ENCODE data around the gene RETN. TPM values are rescaled to one million over a fixed set of nuclear protein-coding genes. Genes with fewer than 3 reads are reported as not detected.
A peak's percentile ranks its signal among the peaks of the same experiment; 100 is the strongest.

The RETN gene
- total RNA-seq, 2 experiments from 2014 or later = not detected

DNA sequence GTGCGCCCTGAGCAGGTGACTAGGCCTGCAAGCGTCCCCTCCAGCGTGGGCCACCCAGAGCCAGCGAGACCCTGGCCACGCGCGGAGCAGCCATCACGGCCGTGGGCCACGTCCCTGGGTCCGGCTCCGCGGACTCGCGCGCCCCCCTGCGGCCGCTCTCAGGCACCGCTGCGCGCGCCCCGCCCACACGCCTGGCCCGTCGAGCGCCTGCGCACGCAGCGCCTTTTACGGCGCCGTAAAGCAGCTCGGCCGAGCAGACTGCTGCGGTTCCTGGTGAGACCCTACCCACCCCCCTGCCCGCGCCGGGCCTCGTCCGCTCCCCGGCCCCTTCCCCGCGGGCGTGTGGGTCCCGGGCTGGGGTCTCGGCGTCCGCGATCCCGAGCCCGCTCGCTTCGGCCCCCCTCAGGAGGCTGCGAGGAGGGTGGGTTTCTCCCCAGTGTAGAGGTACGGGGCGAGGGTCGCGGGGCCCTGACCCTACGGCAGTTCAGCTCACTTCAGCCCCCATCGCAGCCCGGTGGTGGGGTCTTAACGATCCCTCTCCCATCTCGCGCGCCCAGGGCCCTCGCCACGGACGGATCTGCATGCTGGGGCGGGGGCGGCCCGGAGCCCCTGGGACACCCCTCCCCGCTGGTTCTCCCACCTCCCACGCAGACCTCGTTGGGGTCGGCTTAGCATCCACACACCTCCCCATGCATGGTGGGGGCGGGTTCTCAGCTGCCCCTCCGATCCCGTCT lies 11.9 kb downstream of the RETN start, which contains the start of gene TRAPPC5:
Gene TRAPPC5 (plus strand): TSS at position 228 of the 734 bp plus-strand sequence. CDS start 1,421 bp downstream, outside the sequence.
- ChIA-PET CTCF (interaction anchor here (0.6 to 2.2 kb wide), 71 partner anchors 9 to 581 kb away, joined by 3 to 62 read pairs (median 5); partner anchors contain the start of genes ARHGEF18, CD209, CLEC4M and FCER2), POLR2A (interaction anchor here (1.0 to 1.7 kb wide), 4 partner anchors 51 to 120 kb away, joined by 3 to 10 read pairs (median 4); partner anchors contain the start of genes PET100 and XAB2)
- Mint-ChIP-seq H3K4me1 (ENCODE audit: low read depth) (peaks cover 44% of the 10 kb centered on the region), H3K4me3 (peak within 1 kb of the TSS; percentile 88), H3K9me3 (no peaks in the 10 kb centered on the region), H3K27me3 (peaks cover 23% of the 10 kb centered on the region), H3K36me3 (peaks cover 7% of the 10 kb centered on the region), H3K27ac (peak within 1 kb of the TSS; percentile 91)
- peak; percentile 91 for DNase-seq
- intact Hi-C loops (cut with micrococcal nuclease) = loop anchor here (1.0 to 5.0 kb wide), 4 partner anchors 25 to 126 kb away; partner anchors contain the start of gene STXBP2

DNA sequence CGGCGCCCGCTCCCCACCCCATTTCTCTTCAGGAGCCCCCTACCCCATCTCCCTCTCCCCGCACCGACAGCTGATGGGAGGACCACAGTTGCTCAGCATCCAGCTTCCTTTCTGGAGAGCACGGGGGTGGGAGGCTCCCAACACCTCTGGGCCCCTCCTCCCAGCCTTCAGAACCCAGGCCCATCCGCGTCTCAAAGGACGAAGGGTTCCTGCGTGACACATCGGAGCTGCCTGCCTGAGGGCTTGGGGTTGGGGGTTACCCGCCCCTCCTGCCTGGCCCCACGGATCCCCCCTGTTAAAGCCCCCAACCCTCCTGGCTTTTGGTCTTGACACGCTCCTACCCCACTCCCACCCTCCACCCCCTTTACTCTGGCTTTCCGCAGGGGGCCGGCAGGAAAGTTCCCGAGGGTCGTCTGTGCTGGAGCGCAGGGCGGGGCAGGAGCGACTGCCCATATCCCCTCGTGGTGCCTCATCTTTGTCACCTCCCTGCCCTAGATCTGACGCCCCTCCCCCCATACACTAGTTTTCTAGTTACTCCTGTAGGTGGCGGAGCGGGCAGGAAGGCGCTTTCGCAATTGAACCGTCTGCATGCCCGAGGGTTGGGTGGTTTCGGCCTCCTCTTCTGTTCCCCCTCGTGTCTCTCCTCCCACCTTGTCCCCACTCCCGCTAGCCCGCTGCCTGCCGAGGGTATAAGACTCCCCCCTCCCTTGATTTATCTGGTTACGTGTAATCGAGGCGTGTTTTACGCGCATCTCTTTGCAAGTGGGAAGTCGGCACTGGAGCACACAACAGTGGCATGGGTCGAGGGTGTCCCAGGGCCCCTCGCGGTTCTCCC lies 12.7 kb downstream of the RETN start:
- peaks cover 7% of the 10 kb centered on the region for H3K36me3 Mint-ChIP-seq
- no peaks in the 10 kb centered on the region for H3K9me3 Mint-ChIP-seq
- CTCF ChIA-PET = interaction anchor here (0.6 to 2.2 kb wide), 69 partner anchors 8 to 582 kb away, joined by 3 to 62 read pairs (median 5); partner anchors contain the start of genes ARHGEF18, CD209, CLEC4M and FCER2
- intact Hi-C loops (cut with micrococcal nuclease) = loop anchor here (1.0 to 5.0 kb wide), 3 partner anchors 24 to 125 kb away; partner anchors contain the start of gene STXBP2
- peaks cover 36% of the 10 kb centered on the region for H3K4me1 Mint-ChIP-seq (ENCODE audit: low read depth)
- POLR2A ChIA-PET = interaction anchor here (1.0 to 1.7 kb wide), 4 partner anchors 52 to 119 kb away, joined by 3 to 10 read pairs (median 4); partner anchors contain the start of genes PET100 and XAB2
- H3K4me3 Mint-ChIP-seq = peak overlapping the region; percentile 88
- peak overlapping the region; percentile 91 for H3K27ac Mint-ChIP-seq
- peak; percentile 91 for DNase-seq
- H3K27me3 Mint-ChIP-seq = peaks cover 17% of the 10 kb centered on the region

DNA sequence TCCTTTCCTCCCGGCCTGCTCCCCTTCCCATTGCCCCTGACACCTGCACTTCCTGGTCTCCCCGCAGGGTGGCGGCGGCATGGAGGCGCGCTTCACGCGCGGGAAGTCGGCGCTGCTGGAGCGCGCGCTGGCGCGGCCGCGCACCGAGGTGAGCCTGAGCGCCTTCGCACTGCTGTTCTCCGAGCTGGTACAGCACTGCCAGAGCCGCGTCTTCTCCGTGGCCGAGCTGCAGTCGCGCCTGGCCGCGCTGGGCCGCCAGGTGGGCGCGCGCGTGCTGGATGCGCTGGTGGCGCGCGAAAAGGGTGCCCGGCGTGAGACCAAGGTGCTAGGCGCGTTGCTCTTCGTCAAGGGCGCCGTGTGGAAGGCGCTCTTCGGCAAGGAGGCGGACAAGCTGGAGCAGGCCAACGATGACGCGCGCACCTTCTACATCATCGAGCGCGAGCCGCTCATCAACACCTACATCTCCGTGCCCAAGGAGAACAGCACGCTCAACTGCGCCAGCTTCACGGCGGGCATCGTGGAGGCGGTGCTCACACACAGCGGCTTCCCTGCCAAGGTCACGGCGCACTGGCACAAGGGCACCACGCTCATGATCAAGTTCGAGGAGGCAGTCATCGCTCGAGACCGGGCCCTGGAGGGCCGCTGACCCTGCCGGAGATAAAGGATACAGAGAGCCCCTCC lies 13.5 kb downstream of the RETN start:
- peaks cover 30% of the 10 kb centered on the region for H3K4me1 Mint-ChIP-seq (ENCODE audit: low read depth)
- POLR2A ChIA-PET = no interaction called here
- intact Hi-C loops (cut with micrococcal nuclease) = loop anchor here (5.0 kb wide), 1 partner anchor 45 kb away; the partner anchor contains the start of gene STXBP2

DNA sequence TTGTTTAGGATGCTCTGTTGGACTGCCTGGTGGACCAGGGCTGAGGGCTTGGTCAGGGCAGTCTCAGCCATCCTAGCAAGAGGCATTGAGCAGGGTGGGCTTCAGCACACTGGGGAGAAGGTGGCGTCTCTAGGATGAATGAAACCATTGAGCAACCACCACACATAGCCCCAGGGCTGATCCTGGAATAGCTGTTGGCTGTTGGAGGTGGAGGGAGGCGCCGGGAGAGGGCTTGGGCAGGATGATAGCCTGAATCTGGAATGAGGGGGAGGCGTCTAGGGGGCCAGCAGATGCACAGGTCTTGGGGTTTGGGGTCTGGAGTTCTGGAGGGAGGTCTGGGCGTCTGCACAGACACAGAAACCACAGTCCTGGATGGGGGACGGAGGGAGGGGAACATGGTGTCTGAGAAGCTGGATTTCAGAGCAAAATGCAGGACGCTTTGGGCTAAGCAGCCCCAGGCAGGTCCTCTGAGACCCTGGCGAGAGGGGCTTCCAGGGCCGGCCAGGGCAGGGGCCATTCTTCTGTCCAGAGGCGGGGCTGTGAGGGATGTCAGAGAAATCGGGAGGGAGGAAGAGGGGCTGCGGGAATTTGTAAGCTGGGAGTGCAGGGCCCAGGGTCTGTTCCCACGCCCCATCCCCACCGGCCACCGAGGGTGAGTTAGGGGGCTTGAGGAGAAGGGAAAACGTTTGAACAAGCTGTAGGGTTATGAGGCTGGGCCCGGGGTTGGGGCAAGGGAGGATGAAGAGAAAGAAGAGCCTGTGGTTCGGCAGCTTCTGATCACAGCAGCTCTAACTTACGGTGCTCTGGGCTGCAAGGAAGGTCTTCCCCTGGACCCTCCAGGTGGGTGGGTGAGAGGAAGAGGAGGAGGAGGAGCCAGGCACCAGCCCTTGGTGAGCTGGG lies 16.9 kb downstream of the RETN start:
- no peak overlapping the region for H3K4me3 Mint-ChIP-seq
- POLR2A ChIA-PET = interaction anchor here (0.5 kb wide), 1 partner anchor 153 kb away, joined by 3 read pairs; no protein-coding TSS in a partner anchor
- intact Hi-C loops (cut with micrococcal nuclease) = no loop called here
- CTCF ChIA-PET = interaction anchor here (0.6 kb wide), 2 partner anchors 232 to 349 kb away, joined by 3 to 4 read pairs; no protein-coding TSS in a partner anchor
- no peaks in the 10 kb centered on the region for H3K9me3 Mint-ChIP-seq
- no peak overlapping the region for H3K27ac Mint-ChIP-seq
- H3K36me3 Mint-ChIP-seq = peaks cover 7% of the 10 kb centered on the region
- no peak for DNase-seq
- H3K27me3 Mint-ChIP-seq = no peaks in the 10 kb centered on the region
- peaks cover 6% of the 10 kb centered on the region for H3K4me1 Mint-ChIP-seq (ENCODE audit: low read depth)

More for the DNA sequence above, 13.5 kb downstream of the RETN start:
- H3K9me3 Mint-ChIP-seq = no peaks in the 10 kb centered on the region
- CTCF ChIA-PET = interaction anchor here (0.8 kb wide), 1 partner anchor 118 kb away, joined by 3 read pairs; no protein-coding TSS in a partner anchor
- no peak for DNase-seq
- peaks cover 13% of the 10 kb centered on the region for H3K27me3 Mint-ChIP-seq
- peaks cover 7% of the 10 kb centered on the region for H3K36me3 Mint-ChIP-seq
- peak overlapping the region; percentile 88 for H3K4me3 Mint-ChIP-seq
- no peak overlapping the region for H3K27ac Mint-ChIP-seq

DNA sequence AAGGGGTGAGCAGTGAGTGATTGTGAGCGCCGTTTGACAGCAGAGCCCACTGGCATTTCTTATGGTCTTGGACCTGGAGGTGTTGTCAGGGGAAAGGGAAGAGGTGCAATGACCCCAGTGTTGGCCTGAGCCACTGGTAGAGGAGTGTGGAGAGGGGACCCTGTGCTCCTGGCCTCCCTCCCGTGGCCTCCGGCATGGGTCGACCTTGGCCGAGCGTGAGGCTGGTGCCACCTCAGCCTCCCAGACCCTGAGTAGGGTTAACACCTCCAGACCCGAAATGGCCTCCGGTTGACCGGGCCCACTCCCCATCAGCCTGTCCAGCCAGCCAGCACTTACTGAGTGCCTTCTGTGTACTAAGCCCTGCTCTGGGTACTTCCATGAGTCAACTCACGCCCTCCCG lies 18.3 kb downstream of the RETN start:
- no peak for DNase-seq

DNA sequence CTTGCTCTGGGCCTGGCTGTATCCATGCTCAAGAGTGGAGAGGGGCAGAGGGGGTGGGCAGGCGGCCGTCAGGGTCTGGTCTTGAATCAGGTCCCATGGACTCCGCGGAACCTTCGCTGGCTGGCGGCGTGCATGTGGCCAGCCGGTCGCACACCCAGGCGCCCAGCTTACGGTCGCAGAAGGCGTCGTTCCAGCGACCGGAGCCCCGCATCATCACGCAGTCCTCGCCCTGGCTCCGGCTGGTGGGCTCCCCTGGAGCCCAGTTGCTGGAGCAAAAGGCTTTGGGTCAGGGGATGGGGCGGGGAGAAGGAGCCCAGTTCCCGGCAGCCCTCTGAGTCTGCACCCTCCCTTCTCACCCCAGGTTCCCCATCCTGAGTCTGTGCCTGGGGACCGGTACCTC lies 20.3 kb downstream of the RETN start:
- Mint-ChIP-seq H3K27ac (no peak overlapping the region), H3K27me3 (no peaks in the 10 kb centered on the region), H3K4me1 (ENCODE audit: low read depth) (no peaks in the 10 kb centered on the region), H3K36me3 (no peaks in the 10 kb centered on the region), H3K9me3 (no peaks in the 10 kb centered on the region), H3K4me3 (no peak overlapping the region)
- CTCF ChIA-PET = interaction anchor here (0.6 to 1.2 kb wide), 3 partner anchors 8 to 111 kb away, joined by 3 to 5 read pairs (median 3); partner anchors contain the start of gene TRAPPC5
- intact Hi-C loops (cut with micrococcal nuclease) = no loop called here
- POLR2A ChIA-PET = no interaction called here
- DNase-seq = no peak

More for the DNA sequence above, 18.3 kb downstream of the RETN start:
- CTCF ChIA-PET = no interaction called here
- Mint-ChIP-seq H3K4me1 (ENCODE audit: low read depth) (no peaks in the 10 kb centered on the region), H3K36me3 (peaks cover 4% of the 10 kb centered on the region), H3K4me3 (no peak overlapping the region), H3K27me3 (no peaks in the 10 kb centered on the region), H3K27ac (no peak overlapping the region), H3K9me3 (no peaks in the 10 kb centered on the region)
- POLR2A ChIA-PET = no interaction called here
- intact Hi-C loops (cut with micrococcal nuclease) = no loop called here

DNA sequence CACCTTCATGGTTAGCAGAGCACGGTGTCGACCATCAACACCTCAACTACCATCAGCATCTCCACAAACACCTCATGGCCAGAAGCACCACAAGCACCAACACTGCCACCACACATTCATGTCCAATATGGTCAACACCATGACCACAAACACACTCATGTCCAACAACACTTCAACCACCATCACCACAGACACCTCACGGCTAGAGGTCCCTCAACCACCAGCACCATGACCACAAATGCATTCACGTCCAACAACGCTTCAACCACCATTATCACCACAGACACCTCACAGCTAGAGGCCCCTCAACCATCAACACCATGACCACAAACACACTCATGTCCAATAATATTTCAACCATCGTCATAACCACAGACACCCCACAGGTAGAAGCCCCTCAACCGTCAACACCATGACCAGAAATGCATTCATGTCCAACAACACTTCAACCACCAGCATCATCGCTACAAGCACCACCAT lies 22.0 kb downstream of the RETN start:
- Mint-ChIP-seq H3K27ac (no peak overlapping the region), H3K36me3 (no peaks in the 10 kb centered on the region), H3K9me3 (no peaks in the 10 kb centered on the region), H3K4me1 (ENCODE audit: low read depth) (no peaks in the 10 kb centered on the region), H3K4me3 (no peak overlapping the region), H3K27me3 (no peaks in the 10 kb centered on the region)
- intact Hi-C loops (cut with micrococcal nuclease) = no loop called here
- ChIA-PET POLR2A (no interaction called here), CTCF (interaction anchor here (1.5 kb wide), 1 partner anchor 10 kb away, joined by 5 read pairs; the partner anchor contains the start of gene TRAPPC5)
- peak; percentile 19 for DNase-seq

DNA sequence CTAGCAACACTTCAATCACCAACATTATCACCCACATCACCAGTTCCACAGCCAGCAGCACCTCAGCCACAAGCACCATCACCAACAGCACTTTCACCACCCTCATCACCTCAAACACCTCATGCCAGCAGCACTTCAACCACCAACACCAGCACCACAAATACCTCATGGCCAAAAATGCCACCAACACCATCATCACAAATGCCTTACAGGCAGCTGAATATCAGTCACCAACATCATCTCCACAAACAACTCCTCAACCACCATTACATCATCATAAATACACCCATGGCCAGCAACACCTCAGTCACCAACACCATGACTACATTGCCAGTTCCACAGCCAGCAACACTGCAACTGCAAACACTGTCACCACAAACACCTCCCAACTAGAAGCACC lies 22.6 kb downstream of the RETN start:
- Mint-ChIP-seq H3K4me3 (no peak overlapping the region), H3K27ac (no peak overlapping the region), H3K36me3 (no peaks in the 10 kb centered on the region), H3K4me1 (ENCODE audit: low read depth) (no peaks in the 10 kb centered on the region), H3K9me3 (no peaks in the 10 kb centered on the region), H3K27me3 (peaks cover 1% of the 10 kb centered on the region)
- ChIA-PET POLR2A (no interaction called here), CTCF (interaction anchor here (1.5 kb wide), 1 partner anchor 11 kb away, joined by 5 read pairs; the partner anchor contains the start of gene TRAPPC5)
- DNase-seq = peak; percentile 41
- intact Hi-C loops (cut with micrococcal nuclease) = no loop called here

DNA sequence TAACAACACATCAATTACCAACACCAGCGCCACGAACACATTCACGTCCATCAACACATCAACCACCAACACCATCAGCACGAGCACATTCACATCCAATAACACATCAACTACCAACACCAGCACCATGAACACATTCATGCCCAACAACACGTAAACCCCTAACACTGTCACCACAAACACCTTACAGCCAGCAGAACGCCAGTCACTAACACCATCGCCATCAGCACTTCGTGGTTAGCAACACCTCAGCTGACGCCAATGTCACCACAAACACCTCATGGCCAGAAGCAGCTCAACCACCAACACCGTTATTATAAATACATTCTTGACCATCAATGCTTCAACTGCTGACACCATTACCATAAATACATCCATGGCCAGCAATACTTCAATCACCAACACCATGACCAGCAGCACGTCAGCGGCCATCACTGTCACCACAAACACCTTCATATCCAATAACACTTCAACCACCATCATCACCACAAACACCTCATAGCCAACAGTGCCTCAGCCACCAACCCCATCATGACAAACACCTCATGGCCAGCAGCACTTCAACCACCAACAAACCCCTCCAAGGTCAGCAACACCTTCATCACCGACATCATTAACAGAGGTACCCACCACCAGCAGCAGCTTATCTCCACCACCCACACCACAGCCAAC lies 23.7 kb downstream of the RETN start:
- intact Hi-C loops (cut with micrococcal nuclease) = no loop called here
- Mint-ChIP-seq H3K27me3 (peaks cover 10% of the 10 kb centered on the region), H3K9me3 (no peaks in the 10 kb centered on the region), H3K36me3 (no peaks in the 10 kb centered on the region), H3K27ac (no peak overlapping the region), H3K4me1 (ENCODE audit: low read depth) (no peaks in the 10 kb centered on the region), H3K4me3 (no peak overlapping the region)
- ChIA-PET POLR2A (no interaction called here), CTCF (no interaction called here)
- DNase-seq = peak; percentile 17

DNA sequence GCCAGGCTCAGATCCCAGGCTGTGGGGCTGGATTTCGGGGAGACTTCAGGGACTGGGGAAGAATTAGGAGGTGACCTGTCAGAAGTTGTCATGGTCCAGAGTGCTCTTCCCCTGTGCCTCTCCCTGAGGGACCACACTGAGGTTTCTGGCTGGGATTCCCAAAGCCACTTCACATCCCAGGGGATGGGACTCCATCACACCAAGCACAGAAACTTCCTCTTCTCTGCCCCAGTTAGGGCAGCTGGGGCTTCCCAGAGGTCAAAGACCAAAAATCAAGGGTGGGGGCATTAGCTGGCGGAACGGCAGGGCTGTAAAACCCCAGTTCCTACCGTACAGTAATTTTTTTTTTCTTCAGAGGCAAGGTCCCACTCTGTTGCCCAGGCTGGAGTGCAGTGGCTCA lies 25.6 kb downstream of the RETN start:
- POLR2A ChIA-PET = no interaction called here
- no peak overlapping the region for H3K27ac Mint-ChIP-seq
- H3K9me3 Mint-ChIP-seq = no peaks in the 10 kb centered on the region
- H3K4me1 Mint-ChIP-seq (ENCODE audit: low read depth) = peaks cover 6% of the 10 kb centered on the region
- CTCF ChIA-PET = interaction anchor here (0.6 to 1.5 kb wide), 2 partner anchors 13 to 318 kb away, joined by 6 to 7 read pairs; partner anchors contain the start of gene TRAPPC5
- H3K36me3 Mint-ChIP-seq = no peaks in the 10 kb centered on the region
- H3K27me3 Mint-ChIP-seq = peaks cover 21% of the 10 kb centered on the region
- no peak overlapping the region for H3K4me3 Mint-ChIP-seq
- intact Hi-C loops (cut with micrococcal nuclease) = no loop called here
- DNase-seq = no peak
